HL-60 (cell line): Measurements from ENCODE around the gene BBOF1.

Experiments
- DNase-seq, 2 experiments: peaks; one replicate each; pipeline ENCODE4 v3.0.0-alpha.2; 2010 to 2020; ENCODE audit warnings: low read depth in 1 of 2, low spot score in 1 of 2
- H3K27ac ChIP-seq: fragments of 250-450 bp; sonication (Bioruptor Pico); replicated peaks from 2 replicates; pipeline ENCODE4 v1.5.1; 2020; ENCODE audit warnings: mild to moderate bottlenecking, moderate library complexity
- H3K27me3 ChIP-seq: fragments of 250-450 bp; sonication (Bioruptor Pico); 2 replicates; pipeline ENCODE4 v1.5.1; 2021; ENCODE audit warnings: mild to moderate bottlenecking, moderate library complexity; ENCODE audit not compliant: insufficient read depth, poor library complexity, severe bottlenecking
- H3K4me3 ChIP-seq: replicated peaks from 2 replicates; pipeline ENCODE4 v1.5.1; 2011; ENCODE audit warnings: mild to moderate bottlenecking, control low read depth, low read length; ENCODE audit not compliant: insufficient read depth
- CTCF ChIP-seq: IDR thresholded peaks from one replicate; pipeline ENCODE4 v1.5.1; 2011; ENCODE audit warnings: low read length, control low read depth, inconsistent platforms; ENCODE audit not compliant: insufficient read depth
- GABPA ChIP-seq: IDR thresholded peaks from 2 replicates; pipeline ENCODE4 v1.6.1; 2012; ENCODE audit warnings: low read depth
- POLR2AphosphoS5 ChIP-seq: IDR thresholded peaks from 2 replicates; pipeline ENCODE4 v1.6.1; 2012; ENCODE audit warnings: low read depth
- SPI1 ChIP-seq: IDR thresholded peaks from 2 replicates; pipeline ENCODE4 v1.6.1; 2012; ENCODE audit warnings: low read depth, mild to moderate bottlenecking, borderline replicate concordance
- TF ChIP-seq, protein P1 (sequence below): IDR thresholded peaks from 2 replicates; pipeline ENCODE4 v1.6.1; 2012; ENCODE audit warnings: low read depth; ENCODE audit not compliant: insufficient replicate concordance

Gene BBOF1

GRCh38 chr14:74089251-74090020, 70.3 kb downstream of the BBOF1 start:
- no peaks in the 10 kb centered on the region for H3K27me3 ChIP-seq
- H3K4me3 ChIP-seq = no peak overlapping the region
- DNase-seq = peak in 1 of 2 experiments; percentile 10
- H3K27ac ChIP-seq = no peak overlapping the region
- TF ChIP-seq GABPA (no peak), POLR2AphosphoS5 (no peak), CTCF (no peak), SPI1 (no peak)
- TF ChIP-seq, protein P1, sequence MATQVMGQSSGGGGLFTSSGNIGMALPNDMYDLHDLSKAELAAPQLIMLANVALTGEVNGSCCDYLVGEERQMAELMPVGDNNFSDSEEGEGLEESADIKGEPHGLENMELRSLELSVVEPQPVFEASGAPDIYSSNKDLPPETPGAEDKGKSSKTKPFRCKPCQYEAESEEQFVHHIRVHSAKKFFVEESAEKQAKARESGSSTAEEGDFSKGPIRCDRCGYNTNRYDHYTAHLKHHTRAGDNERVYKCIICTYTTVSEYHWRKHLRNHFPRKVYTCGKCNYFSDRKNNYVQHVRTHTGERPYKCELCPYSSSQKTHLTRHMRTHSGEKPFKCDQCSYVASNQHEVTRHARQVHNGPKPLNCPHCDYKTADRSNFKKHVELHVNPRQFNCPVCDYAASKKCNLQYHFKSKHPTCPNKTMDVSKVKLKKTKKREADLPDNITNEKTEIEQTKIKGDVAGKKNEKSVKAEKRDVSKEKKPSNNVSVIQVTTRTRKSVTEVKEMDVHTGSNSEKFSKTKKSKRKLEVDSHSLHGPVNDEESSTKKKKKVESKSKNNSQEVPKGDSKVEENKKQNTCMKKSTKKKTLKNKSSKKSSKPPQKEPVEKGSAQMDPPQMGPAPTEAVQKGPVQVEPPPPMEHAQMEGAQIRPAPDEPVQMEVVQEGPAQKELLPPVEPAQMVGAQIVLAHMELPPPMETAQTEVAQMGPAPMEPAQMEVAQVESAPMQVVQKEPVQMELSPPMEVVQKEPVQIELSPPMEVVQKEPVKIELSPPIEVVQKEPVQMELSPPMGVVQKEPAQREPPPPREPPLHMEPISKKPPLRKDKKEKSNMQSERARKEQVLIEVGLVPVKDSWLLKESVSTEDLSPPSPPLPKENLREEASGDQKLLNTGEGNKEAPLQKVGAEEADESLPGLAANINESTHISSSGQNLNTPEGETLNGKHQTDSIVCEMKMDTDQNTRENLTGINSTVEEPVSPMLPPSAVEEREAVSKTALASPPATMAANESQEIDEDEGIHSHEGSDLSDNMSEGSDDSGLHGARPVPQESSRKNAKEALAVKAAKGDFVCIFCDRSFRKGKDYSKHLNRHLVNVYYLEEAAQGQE = no peak

DNA sequence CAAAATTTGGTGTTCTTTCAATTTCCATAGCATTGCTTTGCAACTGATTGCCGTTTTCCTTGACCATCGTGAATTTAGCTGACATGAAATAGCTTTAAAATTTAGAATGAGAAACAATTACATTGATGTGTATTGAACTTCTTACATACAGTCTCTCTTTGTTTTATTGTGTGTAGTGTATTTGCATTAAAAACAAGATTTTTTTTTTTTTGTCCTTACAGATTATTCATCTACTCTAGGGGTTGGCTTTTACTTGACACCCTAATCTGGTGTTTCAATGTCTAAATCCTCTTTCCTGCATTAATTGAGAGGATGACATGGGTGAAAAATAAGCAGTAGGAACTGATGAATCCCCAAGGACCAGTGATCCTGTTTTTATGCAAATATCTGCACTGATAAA, 86.2 kb downstream of the BBOF1 start:
- H3K27me3 ChIP-seq = no peaks in the 10 kb centered on the region
- TF ChIP-seq POLR2AphosphoS5 = no peak
- no peak for TF ChIP-seq CTCF
- TF ChIP-seq SPI1 = no peak
- no peak for TF ChIP-seq GABPA
- TF ChIP-seq, protein P1 = no peak
- no peak for DNase-seq

GRCh38 chr14:74109369-74109768, 90.2 kb downstream of the BBOF1 start:
- DNase-seq = no peak
- H3K27ac ChIP-seq = no peak overlapping the region
- no peaks in the 10 kb centered on the region for H3K27me3 ChIP-seq
- H3K4me3 ChIP-seq = no peak overlapping the region
- TF ChIP-seq POLR2AphosphoS5 = no peak
- TF ChIP-seq, protein P1 = no peak
- TF ChIP-seq GABPA = no peak
- no peak for TF ChIP-seq CTCF
- no peak for TF ChIP-seq SPI1

More for the DNA sequence above, 86.2 kb downstream of the BBOF1 start:
- H3K4me3 ChIP-seq = no peak overlapping the region
- no peak overlapping the region for H3K27ac ChIP-seq
